Body of pancreas (tissue), 4 donors: ENCODE results near the gene MSANTD4. TPM values are rescaled to one million over a fixed set of nuclear protein-coding genes. Genes with fewer than 3 reads are reported as not detected.
A peak's percentile ranks its signal among the peaks of the same experiment; 100 is the strongest.

ENCODE experiments used
- ATAC-seq: fragments of 150-250 bp; one replicate; pipeline ENCODE4 v1.9.1; 2016
- DNase-seq, 4 donors: peaks; one replicate each; pipeline ENCODE4 v3.0.0-alpha.2; 2019
- H3K27ac ChIP-seq, 4 donors: fragments of 200-600 bp; sonication (generic); 1 replicate in 3 of 4; 2 replicates in 1 of 4; pipeline versions ENCODE4 v1.5.1 to v1.6.1; 2016 to 2019; ENCODE audit warnings: mild to moderate bottlenecking in 1 of 4, mixed read lengths in 1 of 4, moderate library complexity in 1 of 4
- H3K27me3 ChIP-seq, 2 donors: fragments of 200-600 bp; sonication (generic); one replicate each; pipeline ENCODE4 v1.6.0; 2016; ENCODE audit warnings: mild to moderate bottlenecking in 1 of 2
- H3K36me3 ChIP-seq, 2 donors: fragments of 200-600 bp; sonication (generic); replicated peaks in 1 of 2; 2 replicates each; pipeline ENCODE4 v1.5.1; 2016; ENCODE audit warnings: low read depth in 2 of 2; ENCODE audit not compliant: insufficient read depth in 1 of 2
- H3K4me1 ChIP-seq: fragments of 200-600 bp; sonication (generic); one replicate; pipeline ENCODE4 v1.6.0; 2016
- H3K4me3 ChIP-seq, 2 donors: fragments of 200-600 bp; sonication (generic); 1 replicate in 1 of 2; 2 replicates in 1 of 2; pipeline ENCODE4 v1.5.1; 2016 to 2019
- H3K9me3 ChIP-seq, 3 donors: fragments of 200-600 bp; sonication (generic); 1 replicate in 2 of 3; 2 replicates in 1 of 3; pipeline ENCODE4 v1.5.1; 2016
- CTCF ChIP-seq, 7 experiments: fragments of 450-650 bp in 4 of 7; fragments of 200-600 bp in 3 of 7; sonication (generic) in 3 of 7; IDR thresholded peaks; one replicate each; pipeline ENCODE4 v1.5.1; 2016 to 2019; ENCODE audit warnings: antibody characterized with exemption in 7 of 7
- POLR2A ChIP-seq, 3 donors: fragments of 450-650 bp; IDR thresholded peaks; one replicate each; pipeline ENCODE4 v1.6.1; 2016; ENCODE audit warnings: antibody characterized with exemption in 3 of 3, mild to moderate bottlenecking in 2 of 3
- WGBS, 2 donors: methylation state at CpG; one replicate each; pipeline ENCODE4 v1.1.5; 2017; 5-methylcytosine and 5-hydroxymethylcytosine counted together
- intact Hi-C: fragments of 100-400 bp; cut with DNase I; formaldehyde crosslinking; loops from one replicate; pipeline ENCODE4 v1.15.1; 2023
- total RNA-seq, 2 donors: library from RNA; depleted of rRNA; stranded (reverse); fragments of >200 nt; gene quantifications; one replicate each; pipeline ENCODE4 v1.1.0, GENCODE V29; 2016

The MSANTD4 gene
- total RNA-seq, 2 donors from 2014 or later, result 4.9 to 19.5 TPM

GRCh38 chr11:105979997-105980703 lies 41.9 kb downstream of the MSANTD4 start:
- Histone ChIP-seq H3K27ac (peak overlapping the region in 3 of 4 donors; percentile 48 to 63 (median 53)), H3K27me3 (no peaks in the 10 kb centered on the region), H3K4me3 (no peak overlapping the region), H3K4me1 (no peaks in the 10 kb centered on the region), H3K9me3 (no peaks in the 10 kb centered on the region), H3K36me3 (no peaks in the 10 kb centered on the region)
- TF ChIP-seq POLR2A (IDR thresholded peaks at IDR 0.05), result no peak
- no peak for DNase-seq
- ATAC-seq, result peak; percentile 77
- 38% methylated on average over 10 of the region's 10 CpGs for WGBS, 2 donors
- intact Hi-C loops, result no loop called here

GRCh38 chr11:105975128-105975527 lies 46.9 kb downstream of the MSANTD4 start:
- ATAC-seq, result no peak
- H3K27me3 ChIP-seq, result no peaks in the 10 kb centered on the region
- no peaks in the 10 kb centered on the region for H3K36me3 ChIP-seq
- intact Hi-C loops, result no loop called here
- H3K4me3 ChIP-seq, result no peak overlapping the region
- H3K9me3 ChIP-seq, result no peaks in the 10 kb centered on the region
- WGBS, 2 donors, result 53 to 69% methylated on average over 1 of the region's 1 CpG
- TF ChIP-seq CTCF (IDR thresholded peaks at IDR 0.05), result no peak
- TF ChIP-seq POLR2A (IDR thresholded peaks at IDR 0.05), result no peak
- H3K4me1 ChIP-seq, result no peaks in the 10 kb centered on the region
- no peak for DNase-seq
- no peak overlapping the region for H3K27ac ChIP-seq

- ATAC-seq, result no peak
Measured at GRCh38 chr11:105969756-105970155, 52.3 kb downstream of the MSANTD4 start.

GRCh38 chr11:105968021-105968697 lies 53.9 kb downstream of the MSANTD4 start:
- Histone ChIP-seq H3K27me3 (no peaks in the 10 kb centered on the region), H3K9me3 (no peaks in the 10 kb centered on the region), H3K4me1 (peaks cover 10% of the 10 kb centered on the region), H3K27ac (no peak overlapping the region), H3K4me3 (no peak overlapping the region), H3K36me3 (no peaks in the 10 kb centered on the region)
- 29 to 31% methylated on average over 3 of the region's 3 CpGs for WGBS, 2 donors
- peak in 1 of 4 donors; percentile 11 for DNase-seq
- TF ChIP-seq CTCF (IDR thresholded peaks at IDR 0.05), result no peak
- no peak for TF ChIP-seq POLR2A (IDR thresholded peaks at IDR 0.05)
- peak; percentile 50 for ATAC-seq
- intact Hi-C loops, result no loop called here

More at GRCh38 chr11:105969756-105970155, 52.3 kb downstream of the MSANTD4 start:
- Histone ChIP-seq H3K4me3 (no peak overlapping the region), H3K9me3 (no peaks in the 10 kb centered on the region), H3K4me1 (peaks cover 10% of the 10 kb centered on the region), H3K27me3 (no peaks in the 10 kb centered on the region), H3K27ac (no peak overlapping the region), H3K36me3 (no peaks in the 10 kb centered on the region)
- intact Hi-C loops, result no loop called here
- no peak for DNase-seq
- no peak for TF ChIP-seq POLR2A (IDR thresholded peaks at IDR 0.05)
- no peak for TF ChIP-seq CTCF (IDR thresholded peaks at IDR 0.05)
- 91 to 93% methylated on average over 1 of the region's 1 CpG for WGBS, 2 donors
